HepG2 (cell line): ENCODE measurements around the gene OSBPL10. TPM values are rescaled to one million over a fixed set of nuclear protein-coding genes. Genes with fewer than 3 reads are reported as not detected.

ENCODE experiments used
- ATAC-seq: fragments of 200-7000 bp; cut with Tn5 transposase; 3 replicates; pipeline ENCODE4 v1.9.1; 2020; ENCODE audit warnings: mild to moderate bottlenecking, moderate library complexity
- BruUV-seq: library from RNA; stranded (reverse); fragments of 400-500 nt; replicated peaks from 2 replicates; lab custom pipeline; 2021; lab: Mats Ljungman, UMichigan
- CTCF ChIA-PET: fragments of 300-600 bp; formaldehyde crosslinking; extraction: SDS; loops from one replicate; lab custom pipeline; 2021; ENCODE audit warnings: low total read pairs, inconsistent platforms, low intra/inter-chr PET ratio; lab: Yijun Ruan, JAX
- POLR2A ChIA-PET: fragments of 350-600 bp; sonication (Branson Sonifier 250); formaldehyde crosslinking; loops from one replicate; lab custom pipeline; 2020; ENCODE audit warnings: antibody characterized with exemption, inconsistent platforms; lab: Yijun Ruan, JAX
- DNase-seq: peaks from one replicate; pipeline ENCODE4 v3.0.0-alpha.2; 2015; ENCODE audit warnings: low spot score
- FAIRE-seq: peaks from 3 replicates; lab custom pipeline; 2011; peaks lifted over from hg19 to GRCh38; lab: Jason Lieb, UNC
- H2AFZ ChIP-seq: one replicate; pipeline ENCODE4 v1.6.1; 2011; ENCODE audit warnings: low read length, inconsistent platforms
- H3K27ac ChIP-seq: fragments of 300-600 bp; 3 replicates; pipeline ENCODE4 v1.8.0; 2011; ENCODE audit warnings: mixed run types, mild to moderate bottlenecking, mixed read lengths, low read length, inconsistent platforms; ENCODE audit not compliant: insufficient read depth; ENCODE audit errors: extremely low read length
- H3K27me3 ChIP-seq, 2 experiments: fragments of 200-600 bp in 1 of 2; 2 replicates in 1 of 2; 3 replicates in 1 of 2; pipeline versions ENCODE4 v1.6.0 to v1.8.0; 2011; ENCODE audit warnings: low read length in 2 of 2, mild to moderate bottlenecking in 2 of 2, moderate library complexity in 2 of 2, inconsistent platforms in 1 of 2; ENCODE audit not compliant: insufficient read depth in 2 of 2, control insufficient read depth in 1 of 2
- H3K36me3 ChIP-seq, 2 experiments: fragments of 200-600 bp in 1 of 2; replicated peaks in 1 of 2; 2 replicates in 1 of 2; 3 replicates in 1 of 2; pipeline versions ENCODE4 v1.5.1 to v1.8.0; 2011; ENCODE audit warnings: low read length in 2 of 2, inconsistent platforms in 1 of 2; ENCODE audit not compliant: insufficient read depth in 2 of 2, control insufficient read depth in 1 of 2
- H3K4me1 ChIP-seq: 2 replicates; pipeline ENCODE4 v1.5.1; 2012; ENCODE audit warnings: low read length, inconsistent platforms; ENCODE audit not compliant: insufficient read depth
- H3K4me2 ChIP-seq: 2 replicates; pipeline ENCODE4 v1.6.0; 2011; ENCODE audit warnings: low read depth, low read length, inconsistent platforms
- H3K4me3 ChIP-seq, 3 experiments: fragments of 200-600 bp in 1 of 3; sonication (generic), shearing (Covaris generic) in 1 of 3; replicated peaks in 1 of 3; 2 replicates each; pipeline ENCODE4 v1.5.1; 2011 to 2016; ENCODE audit warnings: low read length in 3 of 3, inconsistent platforms in 2 of 3, low read depth in 2 of 3, mild to moderate bottlenecking in 2 of 3, control low read depth in 1 of 3, mixed read lengths in 1 of 3; ENCODE audit not compliant: insufficient read depth in 1 of 3
- H3K79me2 ChIP-seq: one replicate; pipeline ENCODE4 v1.6.1; 2011; ENCODE audit warnings: low read length, inconsistent platforms; ENCODE audit not compliant: insufficient read depth
- H3K9ac ChIP-seq: 2 replicates; pipeline ENCODE4 v1.6.0; 2011; ENCODE audit warnings: mild to moderate bottlenecking, low read depth, low read length, inconsistent platforms; ENCODE audit not compliant: insufficient read depth
- H3K9me3 ChIP-seq: 2 replicates; pipeline ENCODE4 v1.5.1; 2012; ENCODE audit warnings: mild to moderate bottlenecking, low read length
- H4K20me1 ChIP-seq: 2 replicates; pipeline ENCODE4 v1.6.0; 2011; ENCODE audit warnings: inconsistent platforms, mild to moderate bottlenecking, low read length, moderate library complexity; ENCODE audit not compliant: insufficient read depth
- ARNT2 ChIP-seq: sonication (generic); formaldehyde crosslinking; IDR thresholded peaks from 2 replicates; pipeline ENCODE4 v1.8.0; 2022; ENCODE audit warnings: mild to moderate bottlenecking, low read depth, missing genetic modification reagents, moderate library complexity
- HMG20A ChIP-seq: IDR thresholded peaks from 2 replicates; pipeline ENCODE4 v1.6.1; 2016; ENCODE audit warnings: borderline replicate concordance
- HNRNPLL ChIP-seq: fragments of 200-400 bp; formaldehyde crosslinking; IDR thresholded peaks from 2 replicates; pipeline ENCODE4 v1.6.1; 2017; ENCODE audit warnings: mild to moderate bottlenecking, low read depth, low read length; ENCODE audit not compliant: poor library complexity, severe bottlenecking
- MIER2 ChIP-seq: IDR thresholded peaks from 2 replicates; pipeline ENCODE4 v1.6.1; 2016; ENCODE audit warnings: missing biosample characterization, missing genetic modification reagents
- MTF1 ChIP-seq: sonication (generic); formaldehyde crosslinking; IDR thresholded peaks from 2 replicates; pipeline ENCODE4 v1.5.0; 2020; ENCODE audit warnings: missing genetic modification reagents
- NCOA1 ChIP-seq: sonication (generic); formaldehyde crosslinking; IDR thresholded peaks from 2 replicates; pipeline ENCODE4 v1.9.0; 2021; ENCODE audit warnings: missing genetic modification reagents
- SAP130 ChIP-seq: IDR thresholded peaks from 2 replicates; pipeline ENCODE4 v1.6.1; 2016; ENCODE audit warnings: low read depth
- ZNF468 ChIP-seq: sonication (generic); formaldehyde crosslinking; IDR thresholded peaks from 2 replicates; pipeline ENCODE4 v1.8.0; 2022; ENCODE audit warnings: mild to moderate bottlenecking, moderate library complexity, missing genetic modification reagents
- WGBS: methylation state at CpG from one replicate; pipeline ENCODE4 v1.1.6; 2017; ENCODE audit warnings: low lambda C conversion rate; 5-methylcytosine and 5-hydroxymethylcytosine counted together
- in situ Hi-C: cut with HindIII; loops from 2 replicates; pipeline ENCODE4 v1.10.0; 2017; ENCODE audit warnings: low pct_unique_long_range_greater_than_20kb; ENCODE audit not compliant: extremely low pct_ligation_motif_present
- intact Hi-C: fragments of 100-400 bp; cut with micrococcal nuclease; formaldehyde crosslinking; loops from one replicate; pipeline ENCODE4 v1.10.0; 2022; ENCODE audit not compliant: unreplicated experiment
- polyA plus RNA-seq, 8 experiments: library from polyadenylated mRNA; depleted of rRNA in 3 of 8; stranded (reverse) in 7 of 8; unstranded in 1 of 8; fragments of >200 nt; fragmentation: Illumina TruSeq in 4 of 8; extraction: Trizol in 4 of 8; gene quantifications; 2 replicates each; pipeline versions ENCODE4 v1.2.1 to v1.2.3, GENCODE V29; 2011 to 2016; ENCODE audit warnings: low read depth in 4 of 8, missing spikeins in 1 of 8, mixed read lengths in 1 of 8; ENCODE audit not compliant: insufficient read depth in 1 of 8
- total RNA-seq, 5 experiments: library from RNA; depleted of rRNA; stranded (reverse); fragments of >200 nt; fragmentation: Illumina TruSeq; extraction: Trizol; gene quantifications; 2 replicates each; pipeline ENCODE4 v1.2.3, GENCODE V29; 2016; ENCODE audit warnings: low read depth in 1 of 5
- TF ChIP-seq, protein P1 (sequence below): sonication (generic); formaldehyde crosslinking; IDR thresholded peaks from 2 replicates; pipeline ENCODE4 v1.9.0; 2021; ENCODE audit warnings: missing genetic modification reagents, borderline replicate concordance
- TF ChIP-seq, protein P2 (sequence below): IDR thresholded peaks from 2 replicates; pipeline ENCODE4 v1.4.0; 2020; ENCODE audit warnings: mild to moderate bottlenecking, missing genetic modification reagents
- TF ChIP-seq, protein P3 (sequence below): sonication (generic); formaldehyde crosslinking; IDR thresholded peaks from 2 replicates; pipeline ENCODE4; 2020; ENCODE audit warnings: missing genetic modification reagents, mild to moderate bottlenecking, borderline replicate concordance

OSBPL10 gene
- total and polyA plus RNA-seq, 2 of the 13 experiments (the other 11 are each of a cell fraction or from before 2014, with no cell fraction given), result 10.3 to 28.6 TPM

DNA sequence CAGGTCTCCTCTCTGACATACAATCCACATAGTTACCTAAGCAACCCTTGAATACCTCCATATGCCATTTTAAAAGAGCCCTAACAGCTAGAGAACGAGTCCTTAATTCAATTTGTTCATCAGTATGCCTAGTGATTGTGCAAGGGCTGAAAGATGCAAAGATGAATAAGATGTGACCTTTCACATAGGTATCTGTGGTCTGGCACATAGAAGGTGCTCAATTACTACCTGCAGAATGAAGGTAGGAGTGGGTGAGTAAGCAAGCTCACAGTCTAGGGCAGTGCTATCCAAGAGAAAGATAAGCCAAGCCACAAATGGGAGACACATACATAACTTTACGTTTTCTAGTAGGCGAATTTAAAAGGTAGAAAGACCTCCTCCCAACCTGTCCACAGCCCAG is 157.9 kb downstream of the OSBPL10 start:
- 93% methylated on average over 3 of the region's 3 CpGs for WGBS
- ATAC-seq (no peak), DNase-seq (no peak), FAIRE-seq (no peak)
- ChIA-PET POLR2A (no interaction called here), CTCF (no interaction called here)
- BruUV-seq, result no TSS peak
- Histone ChIP-seq H3K36me3 (peaks cover 5 to 18% of the 10 kb centered on the region in 2 experiments; a peak in 3 of 5 replicates), H3K79me2 (no peaks in the 10 kb centered on the region), H4K20me1 (no peaks in the 10 kb centered on the region), H3K9me3 (no peaks in the 10 kb centered on the region), H3K27ac (no peak overlapping the region), H3K4me3 (no peak overlapping the region), H3K27me3 (no peaks in the 10 kb centered on the region), H3K9ac (no peak overlapping the region), H3K4me2 (no peak overlapping the region), H3K4me1 (peaks cover 21% of the 10 kb centered on the region)
- intact Hi-C loops (no loop called here), in situ Hi-C loops (no loop called here)
- TF ChIP-seq MTF1 (CRISPR knock-in tag) (no peak), HNRNPLL (no peak)
- TF ChIP-seq, all 625 proteins: peak for 0
- H2AFZ ChIP-seq, result no peak overlapping the region

DNA sequence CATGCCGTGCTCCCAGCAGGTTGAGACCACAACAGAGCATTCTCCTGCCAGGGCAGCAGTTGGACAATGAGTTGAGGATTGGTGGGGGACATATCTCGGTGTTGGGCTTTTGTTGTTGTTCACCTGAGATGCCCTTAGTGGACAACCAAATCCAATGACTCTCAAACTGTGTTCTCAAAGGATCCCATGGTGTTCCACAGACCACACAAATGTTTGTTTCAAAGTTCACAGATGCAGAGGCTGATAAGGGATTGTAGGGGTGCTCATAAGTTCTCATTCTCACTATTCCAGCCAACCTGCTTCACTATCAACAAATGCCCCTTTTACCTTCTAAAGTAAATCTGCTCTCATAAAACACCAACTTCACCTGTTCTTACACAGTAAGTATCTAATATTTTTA is 159.9 kb downstream of the OSBPL10 start:
- H3K79me2 ChIP-seq, result no peaks in the 10 kb centered on the region
- H3K4me2 ChIP-seq, result peak overlapping the region; percentile 8; the same call in 1 of the 2 replicates
- peak; percentile 4 for FAIRE-seq
- no TSS peak for BruUV-seq
- ChIA-PET CTCF (no interaction called here), POLR2A (no interaction called here)
- peak; percentile 38; the same call in 2 of the 3 replicates for ATAC-seq
- in situ Hi-C loops (no loop called here), intact Hi-C loops (no loop called here)
- no peak overlapping the region for H3K9ac ChIP-seq
- peak; percentile 54 for DNase-seq
- peaks cover 31% of the 10 kb centered on the region for H3K4me1 ChIP-seq
- H3K27ac ChIP-seq, result no peak overlapping the region
- H2AFZ ChIP-seq, result no peak overlapping the region
- peaks cover 5 to 19% of the 10 kb centered on the region in 2 experiments; a peak in 3 of 5 replicates for H3K36me3 ChIP-seq
- no peaks in the 10 kb centered on the region for H4K20me1 ChIP-seq
- H3K27me3 ChIP-seq, result no peaks in the 10 kb centered on the region
- H3K4me3 ChIP-seq, result no peak overlapping the region
- no peaks in the 10 kb centered on the region for H3K9me3 ChIP-seq
- 83% methylated on average over 2 of the region's 2 CpGs for WGBS
- TF ChIP-seq ARNT2 (CRISPR knock-in tag) (no peak), ZNF468 (CRISPR knock-in tag) (no peak), SAP130 (CRISPR knock-in tag) (no peak), NCOA1 (no peak), HMG20A (CRISPR knock-in tag) (0 out of 2 replicates have a peak, but pooled peaks have one; percentile 30), MIER2 (CRISPR knock-in tag) (no peak)
- TF ChIP-seq, protein P1, sequence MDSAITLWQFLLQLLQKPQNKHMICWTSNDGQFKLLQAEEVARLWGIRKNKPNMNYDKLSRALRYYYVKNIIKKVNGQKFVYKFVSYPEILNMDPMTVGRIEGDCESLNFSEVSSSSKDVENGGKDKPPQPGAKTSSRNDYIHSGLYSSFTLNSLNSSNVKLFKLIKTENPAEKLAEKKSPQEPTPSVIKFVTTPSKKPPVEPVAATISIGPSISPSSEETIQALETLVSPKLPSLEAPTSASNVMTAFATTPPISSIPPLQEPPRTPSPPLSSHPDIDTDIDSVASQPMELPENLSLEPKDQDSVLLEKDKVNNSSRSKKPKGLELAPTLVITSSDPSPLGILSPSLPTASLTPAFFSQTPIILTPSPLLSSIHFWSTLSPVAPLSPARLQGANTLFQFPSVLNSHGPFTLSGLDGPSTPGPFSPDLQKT, result no peak
- TF ChIP-seq, protein P2, sequence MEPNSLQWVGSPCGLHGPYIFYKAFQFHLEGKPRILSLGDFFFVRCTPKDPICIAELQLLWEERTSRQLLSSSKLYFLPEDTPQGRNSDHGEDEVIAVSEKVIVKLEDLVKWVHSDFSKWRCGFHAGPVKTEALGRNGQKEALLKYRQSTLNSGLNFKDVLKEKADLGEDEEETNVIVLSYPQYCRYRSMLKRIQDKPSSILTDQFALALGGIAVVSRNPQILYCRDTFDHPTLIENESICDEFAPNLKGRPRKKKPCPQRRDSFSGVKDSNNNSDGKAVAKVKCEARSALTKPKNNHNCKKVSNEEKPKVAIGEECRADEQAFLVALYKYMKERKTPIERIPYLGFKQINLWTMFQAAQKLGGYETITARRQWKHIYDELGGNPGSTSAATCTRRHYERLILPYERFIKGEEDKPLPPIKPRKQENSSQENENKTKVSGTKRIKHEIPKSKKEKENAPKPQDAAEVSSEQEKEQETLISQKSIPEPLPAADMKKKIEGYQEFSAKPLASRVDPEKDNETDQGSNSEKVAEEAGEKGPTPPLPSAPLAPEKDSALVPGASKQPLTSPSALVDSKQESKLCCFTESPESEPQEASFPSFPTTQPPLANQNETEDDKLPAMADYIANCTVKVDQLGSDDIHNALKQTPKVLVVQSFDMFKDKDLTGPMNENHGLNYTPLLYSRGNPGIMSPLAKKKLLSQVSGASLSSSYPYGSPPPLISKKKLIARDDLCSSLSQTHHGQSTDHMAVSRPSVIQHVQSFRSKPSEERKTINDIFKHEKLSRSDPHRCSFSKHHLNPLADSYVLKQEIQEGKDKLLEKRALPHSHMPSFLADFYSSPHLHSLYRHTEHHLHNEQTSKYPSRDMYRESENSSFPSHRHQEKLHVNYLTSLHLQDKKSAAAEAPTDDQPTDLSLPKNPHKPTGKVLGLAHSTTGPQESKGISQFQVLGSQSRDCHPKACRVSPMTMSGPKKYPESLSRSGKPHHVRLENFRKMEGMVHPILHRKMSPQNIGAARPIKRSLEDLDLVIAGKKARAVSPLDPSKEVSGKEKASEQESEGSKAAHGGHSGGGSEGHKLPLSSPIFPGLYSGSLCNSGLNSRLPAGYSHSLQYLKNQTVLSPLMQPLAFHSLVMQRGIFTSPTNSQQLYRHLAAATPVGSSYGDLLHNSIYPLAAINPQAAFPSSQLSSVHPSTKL, result peak; percentile 21; the same call in 1 of the 2 replicates
- TF ChIP-seq, protein P3, sequence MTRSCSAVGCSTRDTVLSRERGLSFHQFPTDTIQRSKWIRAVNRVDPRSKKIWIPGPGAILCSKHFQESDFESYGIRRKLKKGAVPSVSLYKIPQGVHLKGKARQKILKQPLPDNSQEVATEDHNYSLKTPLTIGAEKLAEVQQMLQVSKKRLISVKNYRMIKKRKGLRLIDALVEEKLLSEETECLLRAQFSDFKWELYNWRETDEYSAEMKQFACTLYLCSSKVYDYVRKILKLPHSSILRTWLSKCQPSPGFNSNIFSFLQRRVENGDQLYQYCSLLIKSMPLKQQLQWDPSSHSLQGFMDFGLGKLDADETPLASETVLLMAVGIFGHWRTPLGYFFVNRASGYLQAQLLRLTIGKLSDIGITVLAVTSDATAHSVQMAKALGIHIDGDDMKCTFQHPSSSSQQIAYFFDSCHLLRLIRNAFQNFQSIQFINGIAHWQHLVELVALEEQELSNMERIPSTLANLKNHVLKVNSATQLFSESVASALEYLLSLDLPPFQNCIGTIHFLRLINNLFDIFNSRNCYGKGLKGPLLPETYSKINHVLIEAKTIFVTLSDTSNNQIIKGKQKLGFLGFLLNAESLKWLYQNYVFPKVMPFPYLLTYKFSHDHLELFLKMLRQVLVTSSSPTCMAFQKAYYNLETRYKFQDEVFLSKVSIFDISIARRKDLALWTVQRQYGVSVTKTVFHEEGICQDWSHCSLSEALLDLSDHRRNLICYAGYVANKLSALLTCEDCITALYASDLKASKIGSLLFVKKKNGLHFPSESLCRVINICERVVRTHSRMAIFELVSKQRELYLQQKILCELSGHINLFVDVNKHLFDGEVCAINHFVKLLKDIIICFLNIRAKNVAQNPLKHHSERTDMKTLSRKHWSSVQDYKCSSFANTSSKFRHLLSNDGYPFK (CRISPR knock-in tag), result no peak
